Prostate gland (tissue), 2 donors: ENCODE data around the gene JSRP1. TPM values are rescaled to one million over a fixed set of nuclear protein-coding genes. Genes with fewer than 3 reads are reported as not detected.

ENCODE experiments used
- DNase-seq: peaks from one replicate; pipeline ENCODE4 v3.0.0-alpha.2; 2019; ENCODE audit warnings: low spot score
- H3K27ac ChIP-seq, 2 donors: fragments of 200-600 bp; sonication (generic); 2 replicates each; pipeline ENCODE4 v1.5.1; 2017 to 2019
- H3K27me3 ChIP-seq: fragments of 200-600 bp; sonication (generic); replicated peaks from 2 replicates; pipeline ENCODE4 v1.5.1; 2019; ENCODE audit not compliant: insufficient read depth
- H3K36me3 ChIP-seq, 2 donors: fragments of 200-600 bp; sonication (generic); 1 replicate in 1 of 2; 2 replicates in 1 of 2; pipeline versions ENCODE4 v1.5.1 to v1.8.1; 2017 to 2019
- H3K4me1 ChIP-seq: fragments of 200-600 bp; sonication (generic); replicated peaks from 2 replicates; pipeline ENCODE4 v1.5.1; 2019
- H3K4me3 ChIP-seq, 2 donors: fragments of 200-600 bp; sonication (generic); 2 replicates each; pipeline ENCODE4 v1.5.1; 2017 to 2019
- H3K9me3 ChIP-seq: fragments of 200-600 bp; sonication (generic); 2 replicates; pipeline ENCODE4 v1.5.1; 2017
- POLR2A ChIP-seq: fragments of 450-650 bp; IDR thresholded peaks from one replicate; pipeline ENCODE4 v1.6.1; 2016; ENCODE audit warnings: antibody characterized with exemption, mild to moderate bottlenecking
- POLR2AphosphoS5 ChIP-seq: sonication (generic); formaldehyde crosslinking; IDR thresholded peaks from one replicate; pipeline ENCODE4 v1.6.1; 2017; ENCODE audit warnings: antibody characterized with exemption
- WGBS: methylation state at CpG from one replicate; pipeline ENCODE4 v1.1.5; 2018; 5-methylcytosine and 5-hydroxymethylcytosine counted together
- intact Hi-C: fragments of 100-400 bp; cut with DNase I; formaldehyde crosslinking; loops from one replicate; pipeline ENCODE4 v1.14.2; 2022
- total RNA-seq, 2 donors: library from RNA; depleted of rRNA; stranded (reverse); fragments of >200 nt; gene quantifications; one replicate each; pipeline ENCODE4 v1.1.0, GENCODE V29; 2016
- TF ChIP-seq, protein P1 (sequence below), 4 experiments: fragments of 200-600 bp in 2 of 4; fragments of 450-650 bp in 2 of 4; sonication (generic) in 2 of 4; IDR thresholded peaks; 1 replicate in 3 of 4; 2 replicates in 1 of 4; pipeline ENCODE4 v1.5.1; 2016 to 2019; ENCODE audit warnings: antibody characterized with exemption in 4 of 4, mild to moderate bottlenecking in 2 of 4, moderate library complexity in 2 of 4

Gene JSRP1
- total RNA-seq, 2 donors from 2014 or later, result 0.96 TPM; not detected in 1

- H3K9me3 ChIP-seq, result no peaks in the 10 kb centered on the region
- H3K27ac ChIP-seq, result no peak overlapping the region
- WGBS, result 88% methylated on average over 25 of the region's 25 CpGs
- no peaks in the 10 kb centered on the region for H3K36me3 ChIP-seq
- intact Hi-C loops, result loop anchor here (10.0 kb wide), 1 partner anchor 91 kb away; the partner anchor contains the start of genes LSM7 and SPPL2B
- H3K4me3 ChIP-seq, result no peak overlapping the region
- no peak for DNase-seq
- TF ChIP-seq POLR2A (no peak), POLR2AphosphoS5 (no peak)
- TF ChIP-seq, protein P1, sequence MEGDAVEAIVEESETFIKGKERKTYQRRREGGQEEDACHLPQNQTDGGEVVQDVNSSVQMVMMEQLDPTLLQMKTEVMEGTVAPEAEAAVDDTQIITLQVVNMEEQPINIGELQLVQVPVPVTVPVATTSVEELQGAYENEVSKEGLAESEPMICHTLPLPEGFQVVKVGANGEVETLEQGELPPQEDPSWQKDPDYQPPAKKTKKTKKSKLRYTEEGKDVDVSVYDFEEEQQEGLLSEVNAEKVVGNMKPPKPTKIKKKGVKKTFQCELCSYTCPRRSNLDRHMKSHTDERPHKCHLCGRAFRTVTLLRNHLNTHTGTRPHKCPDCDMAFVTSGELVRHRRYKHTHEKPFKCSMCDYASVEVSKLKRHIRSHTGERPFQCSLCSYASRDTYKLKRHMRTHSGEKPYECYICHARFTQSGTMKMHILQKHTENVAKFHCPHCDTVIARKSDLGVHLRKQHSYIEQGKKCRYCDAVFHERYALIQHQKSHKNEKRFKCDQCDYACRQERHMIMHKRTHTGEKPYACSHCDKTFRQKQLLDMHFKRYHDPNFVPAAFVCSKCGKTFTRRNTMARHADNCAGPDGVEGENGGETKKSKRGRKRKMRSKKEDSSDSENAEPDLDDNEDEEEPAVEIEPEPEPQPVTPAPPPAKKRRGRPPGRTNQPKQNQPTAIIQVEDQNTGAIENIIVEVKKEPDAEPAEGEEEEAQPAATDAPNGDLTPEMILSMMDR (IDR thresholded peaks at IDR 0.05), result no peak
- peaks cover 16% of the 10 kb centered on the region for H3K4me1 ChIP-seq
- no peaks in the 10 kb centered on the region for H3K27me3 ChIP-seq
These were observed 22.5 kb downstream of the JSRP1 start for GRCh38 chr19:2233601-2234280.

DNA sequence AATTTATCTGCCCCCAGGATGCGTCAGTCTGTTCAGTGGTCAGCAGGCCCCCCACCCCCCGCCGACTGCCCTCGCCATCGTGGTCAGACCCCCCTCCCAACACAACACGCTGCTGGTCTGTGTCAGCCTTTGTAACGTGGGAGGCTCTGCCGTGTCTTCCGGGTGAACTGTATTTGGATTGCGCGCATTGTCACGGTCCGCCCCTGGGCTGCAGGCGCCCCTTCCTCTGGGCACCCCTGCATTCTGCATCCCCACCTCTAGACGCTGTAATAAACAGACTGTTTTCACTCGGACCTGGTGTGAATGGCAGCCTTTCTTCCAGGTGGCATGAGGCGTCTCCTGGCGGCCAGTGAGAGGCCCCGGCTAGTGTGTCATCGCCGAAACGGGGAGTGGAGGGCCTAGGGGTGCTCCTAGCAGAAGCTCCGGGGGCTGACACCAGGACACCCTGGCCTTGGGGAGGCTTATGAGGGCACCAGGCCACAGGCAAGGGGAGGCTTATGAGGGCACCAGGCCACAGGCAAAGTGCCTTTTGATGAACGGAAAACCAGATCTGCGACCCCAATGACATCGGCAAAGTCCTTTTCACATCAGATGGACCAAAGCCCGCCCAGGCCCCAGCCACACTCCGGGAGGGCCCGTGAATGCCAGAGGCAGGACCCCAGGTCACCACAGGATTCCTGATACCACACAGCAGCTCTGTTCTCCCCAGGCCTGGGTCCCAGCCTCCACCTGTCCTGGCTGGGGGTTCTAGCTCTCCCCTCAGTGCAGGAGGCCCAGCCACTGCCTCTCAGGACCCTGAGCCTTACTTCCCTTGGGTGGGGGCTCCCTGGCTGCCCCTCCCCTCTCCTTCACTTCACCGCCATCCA is 23.7 kb downstream of the JSRP1 start:
- intact Hi-C loops, result loop anchor here (10.0 kb wide), 1 partner anchor 92 kb away; the partner anchor contains the start of genes LSM7 and SPPL2B
- Histone ChIP-seq H3K27ac (no peak overlapping the region), H3K27me3 (no peaks in the 10 kb centered on the region), H3K4me3 (no peak overlapping the region), H3K36me3 (no peaks in the 10 kb centered on the region), H3K9me3 (no peaks in the 10 kb centered on the region), H3K4me1 (peaks cover 8% of the 10 kb centered on the region)
- DNase-seq, result no peak
- TF ChIP-seq POLR2AphosphoS5 (no peak), POLR2A (no peak)
- TF ChIP-seq, protein P1 (IDR thresholded peaks at IDR 0.05), result no peak
- 80% methylated on average over 24 of the region's 30 CpGs for WGBS

- H3K27ac ChIP-seq, result no peak overlapping the region
- 77% methylated on average over 21 of the region's 21 CpGs for WGBS
These were observed 24.5 kb downstream of the JSRP1 start for GRCh38 chr19:2231621-2232221.

GRCh38 chr19:2230807-2231533 is 25.2 kb downstream of the JSRP1 start:
- peaks cover 4% of the 10 kb centered on the region for H3K4me1 ChIP-seq
- no peaks in the 10 kb centered on the region for H3K9me3 ChIP-seq
- TF ChIP-seq POLR2A, result no peak
- no peak for TF ChIP-seq POLR2AphosphoS5
- TF ChIP-seq, protein P1 (IDR thresholded peaks at IDR 0.05), result no peak
- intact Hi-C loops, result loop anchor here (10.0 kb wide), 1 partner anchor 94 kb away; the partner anchor contains the start of genes LSM7 and SPPL2B
- no peak for DNase-seq
- 88% methylated on average over 11 of the region's 12 CpGs for WGBS
- no peak overlapping the region for H3K27ac ChIP-seq
- H3K4me3 ChIP-seq, result no peak overlapping the region
- H3K27me3 ChIP-seq, result no peaks in the 10 kb centered on the region
- H3K36me3 ChIP-seq, result peaks cover 6 to 11% of the 10 kb centered on the region in 2 donors

More at GRCh38 chr19:2231621-2232221, 24.5 kb downstream of the JSRP1 start:
- Histone ChIP-seq H3K9me3 (no peaks in the 10 kb centered on the region), H3K36me3 (peaks cover 0 to 3% of the 10 kb centered on the region in 2 donors), H3K27me3 (no peaks in the 10 kb centered on the region), H3K4me1 (peaks cover 4% of the 10 kb centered on the region), H3K4me3 (no peak overlapping the region)
- no peak for DNase-seq
- intact Hi-C loops, result loop anchor here (10.0 kb wide), 1 partner anchor 93 kb away; the partner anchor contains the start of genes LSM7 and SPPL2B
- TF ChIP-seq POLR2AphosphoS5, result no peak
- no peak for TF ChIP-seq POLR2A
- TF ChIP-seq, protein P1 (IDR thresholded peaks at IDR 0.05), result no peak
